Mammary epithelial cell (primary cell): ENCODE results near the gene ANKRD40.

Source experiments
- EZH2 ChIP-seq: IDR thresholded peaks from 2 replicates; pipeline ENCODE4 v1.6.1; 2012; ENCODE audit warnings: low read length, inconsistent platforms, borderline replicate concordance
- TF ChIP-seq, protein P1 (sequence below), 2 donors: IDR thresholded peaks in 1 of 2; conservative IDR thresholded peaks in 1 of 2; 2 replicates each; pipeline ENCODE4 v1.5.1; 2011 to 2012; ENCODE audit warnings: inconsistent platforms in 2 of 2, low read length in 2 of 2, mild to moderate bottlenecking in 2 of 2, control low read depth in 1 of 2, low read depth in 1 of 2; ENCODE audit not compliant: insufficient read depth in 1 of 2; ENCODE audit errors: extremely low read depth in 1 of 2

DNA sequence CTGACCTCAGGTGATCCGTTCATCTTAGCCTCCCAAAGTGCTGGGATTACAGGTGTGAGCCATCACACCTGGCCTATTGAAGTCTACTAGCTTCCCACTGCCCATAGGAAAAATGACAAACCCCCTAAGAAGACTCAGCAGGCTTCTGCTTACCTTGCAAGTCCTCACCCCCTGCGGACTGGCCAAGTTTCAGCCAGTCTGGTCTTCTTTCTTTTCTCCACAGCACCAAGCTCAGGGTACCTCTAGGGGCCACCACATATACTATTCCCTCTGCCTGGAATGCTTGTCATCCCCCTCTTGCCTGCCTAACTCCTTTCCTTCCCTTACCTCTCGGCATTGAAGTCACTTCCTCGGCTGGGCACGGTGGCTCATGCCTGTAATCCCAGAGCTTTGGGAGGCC is 41.9 kb downstream of the ANKRD40 start:
- no peak for TF ChIP-seq EZH2
- TF ChIP-seq, protein P1, sequence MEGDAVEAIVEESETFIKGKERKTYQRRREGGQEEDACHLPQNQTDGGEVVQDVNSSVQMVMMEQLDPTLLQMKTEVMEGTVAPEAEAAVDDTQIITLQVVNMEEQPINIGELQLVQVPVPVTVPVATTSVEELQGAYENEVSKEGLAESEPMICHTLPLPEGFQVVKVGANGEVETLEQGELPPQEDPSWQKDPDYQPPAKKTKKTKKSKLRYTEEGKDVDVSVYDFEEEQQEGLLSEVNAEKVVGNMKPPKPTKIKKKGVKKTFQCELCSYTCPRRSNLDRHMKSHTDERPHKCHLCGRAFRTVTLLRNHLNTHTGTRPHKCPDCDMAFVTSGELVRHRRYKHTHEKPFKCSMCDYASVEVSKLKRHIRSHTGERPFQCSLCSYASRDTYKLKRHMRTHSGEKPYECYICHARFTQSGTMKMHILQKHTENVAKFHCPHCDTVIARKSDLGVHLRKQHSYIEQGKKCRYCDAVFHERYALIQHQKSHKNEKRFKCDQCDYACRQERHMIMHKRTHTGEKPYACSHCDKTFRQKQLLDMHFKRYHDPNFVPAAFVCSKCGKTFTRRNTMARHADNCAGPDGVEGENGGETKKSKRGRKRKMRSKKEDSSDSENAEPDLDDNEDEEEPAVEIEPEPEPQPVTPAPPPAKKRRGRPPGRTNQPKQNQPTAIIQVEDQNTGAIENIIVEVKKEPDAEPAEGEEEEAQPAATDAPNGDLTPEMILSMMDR (conservative IDR thresholded peaks at IDR 0.05 in 1 of 2, IDR thresholded peaks at IDR 0.05 in 1 of 2; ENCODE audit: extremely low read depth in 1 of 2, insufficient read depth in 1 of 2, low read depth in 1 of 2, low read length in 2 of 2): no peak
